ENCODE measurements around the gene TKT.

- TF ChIP-seq RFX3 (CRISPR knock-in tag; IDR thresholded peaks at IDR 0.05) (no peak), TAF1 (CRISPR knock-in tag; IDR thresholded peaks at IDR 0.05) (no peak), SIN3A (IDR thresholded peaks at IDR 0.05; ENCODE audit: borderline replicate concordance, low read depth, low read length) (no peak), JUND (CRISPR knock-in tag; IDR thresholded peaks at IDR 0.05) (no peak), ELK4 (CRISPR knock-in tag; IDR thresholded peaks at IDR 0.05; ENCODE audit: borderline replicate concordance) (no peak), FOXJ3 (CRISPR knock-in tag; IDR thresholded peaks at IDR 0.05; ENCODE audit: borderline replicate concordance) (no peak)
Measured at GRCh38 chr3:53267766-53268165, 11.9 kb upstream of the TKT start.
